ENCODE data around the gene PIK3CG. TPM values are rescaled to one million over a fixed set of nuclear protein-coding genes. Genes with fewer than 3 reads are reported as not detected.
A peak's percentile ranks its signal among the peaks of the same experiment; 100 is the strongest.
"Not testable (repeated sequence)": the region's sequence is repeated elsewhere in the genome, so short reads cannot be mapped to it uniquely, and the experiment has no call there.

PIK3CG gene
- total RNA-seq, 2 experiments from 2014 or later, result 50.5 to 57.5 TPM

GRCh38 chr7:106841896-106842390 lies 23.1 kb upstream of the PIK3CG start:
- Mint-ChIP-seq H3K27ac (no peak overlapping the region), H3K27me3 (peaks cover 6% of the 10 kb centered on the region), H3K36me3 (peaks cover 1% of the 10 kb centered on the region), H3K4me3 (no peak overlapping the region), H3K4me1 (no peaks in the 10 kb centered on the region), H3K9me3 (ENCODE audit: low read depth) (no peaks in the 10 kb centered on the region)
- ATAC-seq (no peak), DNase-seq (no peak)
- CTCF ChIA-PET, result no interaction called here

GRCh38 chr7:106844279-106844997 lies 20.6 kb upstream of the PIK3CG start:
- ATAC-seq, result no peak
- no peaks in the 10 kb centered on the region for H3K9me3 Mint-ChIP-seq (ENCODE audit: low read depth)

GRCh38 chr7:106848049-106848448 lies 17.0 kb upstream of the PIK3CG start:
- H3K9me3 Mint-ChIP-seq (ENCODE audit: low read depth), result no peaks in the 10 kb centered on the region
- peaks cover 2% of the 10 kb centered on the region for H3K36me3 Mint-ChIP-seq
- H3K4me3 Mint-ChIP-seq, result no peak overlapping the region
- DNase-seq, result no peak
- H3K4me1 Mint-ChIP-seq, result no peaks in the 10 kb centered on the region
- CTCF ChIA-PET, result interaction anchor here (2.0 kb wide), 1 partner anchor 16 kb away, joined by 6 read pairs; the partner anchor contains the start of gene PIK3CG
- ATAC-seq, result no peak
- peaks cover 6% of the 10 kb centered on the region for H3K27me3 Mint-ChIP-seq
- no peak overlapping the region for H3K27ac Mint-ChIP-seq

More at GRCh38 chr7:106844279-106844997, 20.6 kb upstream of the PIK3CG start:
- CTCF ChIA-PET, result no interaction called here
- Mint-ChIP-seq H3K27ac (no peak overlapping the region), H3K4me1 (no peaks in the 10 kb centered on the region), H3K4me3 (no peak overlapping the region), H3K36me3 (peaks cover under 1% of the 10 kb centered on the region), H3K27me3 (peaks cover 6% of the 10 kb centered on the region)
- no peak for DNase-seq

GRCh38 chr7:106848851-106849442 lies 16.1 kb upstream of the PIK3CG start:
- no peak overlapping the region for H3K27ac Mint-ChIP-seq
- peaks cover 3% of the 10 kb centered on the region for H3K36me3 Mint-ChIP-seq
- no peak for DNase-seq
- peaks cover 3% of the 10 kb centered on the region for H3K27me3 Mint-ChIP-seq
- H3K4me1 Mint-ChIP-seq, result no peaks in the 10 kb centered on the region
- CTCF ChIA-PET, result interaction anchor here (2.0 kb wide), 1 partner anchor 15 kb away, joined by 6 read pairs; the partner anchor contains the start of gene PIK3CG
- peaks cover 3% of the 10 kb centered on the region for H3K9me3 Mint-ChIP-seq (ENCODE audit: low read depth)
- H3K4me3 Mint-ChIP-seq, result no peak overlapping the region
- ATAC-seq, result no peak

GRCh38 chr7:106851632-106852031 lies 13.4 kb upstream of the PIK3CG start:
- ATAC-seq; H3K27me3 Mint-ChIP-seq; H3K36me3 Mint-ChIP-seq; H3K4me3 Mint-ChIP-seq; H3K4me1 Mint-ChIP-seq; H3K9me3 Mint-ChIP-seq (ENCODE audit: low read depth); DNase-seq; H3K27ac Mint-ChIP-seq; CTCF ChIA-PET: not testable (repeated sequence)

GRCh38 chr7:106853250-106853908 lies 11.7 kb upstream of the PIK3CG start:
- CTCF ChIA-PET, result no interaction called here
- Mint-ChIP-seq H3K27ac (no peak overlapping the region), H3K36me3 (peaks cover 6% of the 10 kb centered on the region), H3K4me3 (no peak overlapping the region), H3K4me1 (peaks cover 4% of the 10 kb centered on the region), H3K9me3 (ENCODE audit: low read depth) (peaks cover 9% of the 10 kb centered on the region), H3K27me3 (no peaks in the 10 kb centered on the region)
- no peak for ATAC-seq
- no peak for DNase-seq

GRCh38 chr7:106855540-106856132 lies 9.4 kb upstream of the PIK3CG start:
- no peak overlapping the region for H3K27ac Mint-ChIP-seq
- no peaks in the 10 kb centered on the region for H3K27me3 Mint-ChIP-seq
- H3K4me3 Mint-ChIP-seq, result no peak overlapping the region
- peaks cover 4% of the 10 kb centered on the region for H3K4me1 Mint-ChIP-seq
- peaks cover 9% of the 10 kb centered on the region for H3K9me3 Mint-ChIP-seq (ENCODE audit: low read depth)
- H3K36me3 Mint-ChIP-seq, result peaks cover 6% of the 10 kb centered on the region
- DNase-seq (no peak), ATAC-seq (peak; percentile 45)
- CTCF ChIA-PET, result no interaction called here

GRCh38 chr7:106858618-106859532 lies 6.2 kb upstream of the PIK3CG start:
- Mint-ChIP-seq H3K27ac (no peak overlapping the region), H3K4me1 (peaks cover 8% of the 10 kb centered on the region), H3K36me3 (peaks cover 2% of the 10 kb centered on the region), H3K9me3 (ENCODE audit: low read depth) (peaks cover 6% of the 10 kb centered on the region), H3K27me3 (no peaks in the 10 kb centered on the region), H3K4me3 (no peak overlapping the region)
- DNase-seq, result no peak
- ATAC-seq, result no peak
- CTCF ChIA-PET, result no interaction called here

GRCh38 chr7:106862317-106863089 lies 2.6 kb upstream of the PIK3CG start:
- ATAC-seq (no peak), DNase-seq (no peak)
- H3K9me3 Mint-ChIP-seq (ENCODE audit: low read depth), result peaks cover 4% of the 10 kb centered on the region
- H3K27me3 Mint-ChIP-seq, result no peaks in the 10 kb centered on the region
- peaks cover 25% of the 10 kb centered on the region for H3K4me1 Mint-ChIP-seq
- peaks cover 12% of the 10 kb centered on the region for H3K36me3 Mint-ChIP-seq
- H3K27ac Mint-ChIP-seq, result no peak overlapping the region
- H3K4me3 Mint-ChIP-seq, result no peak overlapping the region
- CTCF ChIA-PET, result interaction anchor here (1.0 kb wide), 1 partner anchor 70 kb away, joined by 3 read pairs; no protein-coding TSS in a partner anchor

GRCh38 chr7:106863274-106863997 lies 1.6 kb upstream of the PIK3CG start:
- Mint-ChIP-seq H3K27ac (no peak overlapping the region), H3K4me1 (peaks cover 31% of the 10 kb centered on the region), H3K27me3 (no peaks in the 10 kb centered on the region), H3K4me3 (no peak overlapping the region), H3K36me3 (peaks cover 21% of the 10 kb centered on the region), H3K9me3 (ENCODE audit: low read depth) (no peaks in the 10 kb centered on the region)
- CTCF ChIA-PET, result interaction anchor here (1.4 to 1.9 kb wide), 2 partner anchors 15 to 52 kb away, joined by 3 to 6 read pairs; no protein-coding TSS in a partner anchor
- no peak for ATAC-seq
- DNase-seq, result no peak

GRCh38 chr7:106864298-106865081 lies 592 bp upstream of the PIK3CG start:
- peak; percentile 35 for ATAC-seq
- CTCF ChIA-PET, result interaction anchor here (1.1 to 1.9 kb wide), 3 partner anchors 16 to 283 kb away, joined by 3 to 6 read pairs (median 3); no protein-coding TSS in a partner anchor

More at GRCh38 chr7:106864298-106865081, 592 bp upstream of the PIK3CG start:
- Mint-ChIP-seq H3K36me3 (peaks cover 32% of the 10 kb centered on the region), H3K27ac (peak overlapping the region; percentile 86), H3K4me3 (peak overlapping the region; percentile 91), H3K4me1 (peaks cover 42% of the 10 kb centered on the region), H3K9me3 (ENCODE audit: low read depth) (no peaks in the 10 kb centered on the region), H3K27me3 (no peaks in the 10 kb centered on the region)
- no peak for DNase-seq

Measured in activated CD8-positive, alpha-beta memory T cell treated with anti-CD3 and anti-CD28 coated beads, Interleukin-2, amount 10 ng/mL, durations not matched to agents 7 days and 5 days (primary cell).